ENCODE data around the gene CDK11B.
A peak's percentile ranks its signal among the peaks of the same experiment; 100 is the strongest.
"Not testable (repeated sequence)": the region's sequence is repeated elsewhere in the genome, so short reads cannot be mapped to it uniquely, and the experiment has no call there.

The CDK11B gene

DNA sequence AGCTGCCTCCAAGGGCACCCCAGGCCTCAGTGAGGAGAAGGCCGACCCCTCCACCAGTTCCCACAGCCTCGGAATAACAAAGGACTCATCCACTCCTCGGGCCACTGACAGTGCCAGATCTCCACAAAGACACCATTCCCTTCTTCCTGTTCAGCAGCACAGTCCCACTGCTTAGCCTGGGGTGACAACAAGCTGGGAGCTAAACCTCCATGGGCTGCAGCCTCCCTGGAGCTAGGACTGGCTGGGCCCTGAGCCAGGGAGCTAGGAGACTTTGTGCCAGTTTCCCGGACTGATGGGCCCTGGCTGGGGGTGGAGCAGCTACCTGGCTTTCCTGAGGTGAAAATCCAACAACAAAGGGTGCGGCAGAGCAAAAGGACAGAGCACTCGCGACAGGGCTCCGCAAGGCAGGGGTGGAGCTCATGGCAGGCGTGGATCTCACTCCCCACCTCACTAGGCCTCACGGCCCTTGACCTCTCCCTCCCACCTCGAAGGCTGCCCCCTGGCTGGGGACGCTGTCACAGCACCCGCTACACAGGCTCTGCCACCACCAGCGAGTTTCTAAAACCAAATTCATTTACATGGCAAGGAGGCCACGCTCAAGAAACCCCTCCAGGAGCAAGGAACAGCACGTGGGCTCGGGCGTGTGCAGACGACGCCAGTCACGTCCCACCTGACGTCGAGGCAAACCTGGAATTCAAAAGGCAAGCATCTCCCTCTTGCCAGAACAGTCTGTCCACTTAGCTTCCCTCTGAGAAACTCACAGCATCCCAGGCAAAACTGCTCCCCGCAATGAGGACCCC lies 20.0 kb upstream of the CDK11B start:
- H3K9ac ChIP-seq (ENCODE audit: low read length) = peak overlapping the region; percentile 55
- no peaks in the 10 kb centered on the region for H3K9me3 ChIP-seq (ENCODE audit: control insufficient read depth, low read length)
- H3K27me3 ChIP-seq (ENCODE audit: control insufficient read depth, insufficient read depth, low read length) = no peaks in the 10 kb centered on the region
- peak overlapping the region; percentile 15 for H3K4me3 ChIP-seq (ENCODE audit: low read length)
- H3K36me3 ChIP-seq (ENCODE audit: control insufficient read depth, insufficient read depth, low read length) = no peaks in the 10 kb centered on the region
- H3K4me1 ChIP-seq (ENCODE audit: control insufficient read depth, insufficient read depth, low read length) = peaks cover 39% of the 10 kb centered on the region

- H3K27me3 ChIP-seq (ENCODE audit: control insufficient read depth, insufficient read depth, low read length) = no peaks in the 10 kb centered on the region
- H3K4me1 ChIP-seq (ENCODE audit: control insufficient read depth, insufficient read depth, low read length) = peaks cover 31% of the 10 kb centered on the region
- H3K9ac ChIP-seq (ENCODE audit: low read length) = peak overlapping the region; percentile 55
- H3K36me3 ChIP-seq (ENCODE audit: control insufficient read depth, insufficient read depth, low read length) = no peaks in the 10 kb centered on the region
- H3K4me3 ChIP-seq (ENCODE audit: low read length) = peak overlapping the region; percentile 15
- no peaks in the 10 kb centered on the region for H3K9me3 ChIP-seq (ENCODE audit: control insufficient read depth, low read length)
These were observed 19.1 kb upstream of the CDK11B start for GRCh38 chr1:1677718-1678580.

- H3K9me3 ChIP-seq (ENCODE audit: control insufficient read depth, low read length); H3K36me3 ChIP-seq (ENCODE audit: control insufficient read depth, insufficient read depth, low read length); H3K4me3 ChIP-seq (ENCODE audit: low read length); H3K9ac ChIP-seq (ENCODE audit: low read length); H3K27me3 ChIP-seq (ENCODE audit: control insufficient read depth, insufficient read depth, low read length): not testable (repeated sequence)
- H3K4me1 ChIP-seq (ENCODE audit: control insufficient read depth, insufficient read depth, low read length) = peaks cover 30% of the 10 kb centered on the region
These were observed 17.3 kb upstream of the CDK11B start for GRCh38 chr1:1676087-1676486.

DNA sequence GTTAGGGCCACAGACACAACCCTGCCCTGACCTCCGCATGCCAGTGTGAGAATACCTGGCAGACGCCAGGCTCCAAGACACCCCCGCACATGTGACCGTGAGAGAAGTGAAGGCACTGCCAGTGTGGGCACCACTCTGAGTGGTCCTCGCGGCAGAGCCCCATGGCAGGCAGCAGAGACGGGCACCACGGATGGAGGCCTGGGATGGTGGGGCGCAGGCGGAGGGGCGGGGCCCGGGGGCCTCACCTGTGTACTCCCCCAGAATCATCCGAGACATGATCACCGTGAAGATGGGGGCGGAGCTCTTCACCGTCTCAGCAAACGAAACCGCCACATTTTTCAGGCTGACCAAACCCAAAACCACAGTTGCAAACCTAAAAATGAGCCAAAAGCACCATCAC lies 16.4 kb upstream of the CDK11B start:
- H3K4me3 ChIP-seq (ENCODE audit: low read length); H3K36me3 ChIP-seq (ENCODE audit: control insufficient read depth, insufficient read depth, low read length); H3K9ac ChIP-seq (ENCODE audit: low read length); H3K27me3 ChIP-seq (ENCODE audit: control insufficient read depth, insufficient read depth, low read length); H3K9me3 ChIP-seq (ENCODE audit: control insufficient read depth, low read length): not testable (repeated sequence)
- H3K4me1 ChIP-seq (ENCODE audit: control insufficient read depth, insufficient read depth, low read length) = peaks cover 22% of the 10 kb centered on the region

GRCh38 chr1:1674806-1675205 lies 16.0 kb upstream of the CDK11B start:
- not testable (repeated sequence) for H3K4me3 ChIP-seq (ENCODE audit: low read length); H3K9me3 ChIP-seq (ENCODE audit: control insufficient read depth, low read length); H3K27me3 ChIP-seq (ENCODE audit: control insufficient read depth, insufficient read depth, low read length); H3K36me3 ChIP-seq (ENCODE audit: control insufficient read depth, insufficient read depth, low read length); H3K9ac ChIP-seq (ENCODE audit: low read length)
- peaks cover 19% of the 10 kb centered on the region for H3K4me1 ChIP-seq (ENCODE audit: control insufficient read depth, insufficient read depth, low read length)

- no peaks in the 10 kb centered on the region for H3K4me1 ChIP-seq (ENCODE audit: control insufficient read depth, insufficient read depth, low read length)
- no peak overlapping the region for H3K4me3 ChIP-seq (ENCODE audit: low read length)
- H3K27me3 ChIP-seq (ENCODE audit: control insufficient read depth, insufficient read depth, low read length) = no peaks in the 10 kb centered on the region
- no peak overlapping the region for H3K9ac ChIP-seq (ENCODE audit: low read length)
- no peaks in the 10 kb centered on the region for H3K36me3 ChIP-seq (ENCODE audit: control insufficient read depth, insufficient read depth, low read length)
- no peaks in the 10 kb centered on the region for H3K9me3 ChIP-seq (ENCODE audit: control insufficient read depth, low read length)
These were observed 13.6 kb upstream of the CDK11B start for GRCh38 chr1:1672181-1672965.

DNA sequence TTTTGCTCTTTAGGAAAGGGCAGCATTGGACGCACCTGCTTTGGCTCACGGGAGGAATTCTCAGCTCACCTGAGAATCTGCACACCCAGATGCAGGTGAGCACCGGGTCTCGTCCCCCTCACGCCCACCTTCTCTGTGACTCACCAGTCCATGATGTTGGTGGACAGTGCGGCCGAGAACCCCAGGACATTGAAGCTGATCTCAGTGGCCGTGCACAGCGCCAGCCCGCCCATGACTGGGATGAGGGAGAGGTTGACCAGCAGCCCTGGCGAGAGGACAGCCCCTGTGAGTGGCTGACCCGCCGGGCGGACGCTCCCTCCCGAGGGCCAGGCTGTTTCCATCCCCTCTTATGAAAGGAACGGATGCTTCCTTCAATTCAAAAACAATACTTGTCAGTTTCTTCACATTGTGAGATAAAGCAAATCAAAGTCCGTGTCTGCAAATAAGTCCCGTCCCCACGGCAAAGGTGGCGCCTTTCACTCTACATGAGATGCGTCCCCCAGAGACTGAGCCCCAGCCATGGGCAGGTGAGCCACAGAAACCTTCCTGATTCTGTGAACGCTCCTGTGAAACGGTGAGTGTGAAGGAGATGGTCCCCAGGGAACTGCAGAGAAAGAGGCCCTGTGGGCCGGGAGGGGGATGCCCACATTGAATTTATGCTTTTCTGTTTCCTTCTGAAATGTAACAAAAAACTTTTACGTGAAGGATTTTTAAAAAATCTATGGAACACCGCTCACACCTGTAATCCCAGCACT lies 12.7 kb upstream of the CDK11B start:
- no peak overlapping the region for H3K9ac ChIP-seq (ENCODE audit: low read length)
- no peaks in the 10 kb centered on the region for H3K27me3 ChIP-seq (ENCODE audit: control insufficient read depth, insufficient read depth, low read length)
- no peaks in the 10 kb centered on the region for H3K36me3 ChIP-seq (ENCODE audit: control insufficient read depth, insufficient read depth, low read length)
- H3K9me3 ChIP-seq (ENCODE audit: control insufficient read depth, low read length) = no peaks in the 10 kb centered on the region
- H3K4me1 ChIP-seq (ENCODE audit: control insufficient read depth, insufficient read depth, low read length) = no peaks in the 10 kb centered on the region
- no peak overlapping the region for H3K4me3 ChIP-seq (ENCODE audit: low read length)

GRCh38 chr1:1670866-1671265 lies 12.1 kb upstream of the CDK11B start:
- H3K9ac ChIP-seq (ENCODE audit: low read length) = no peak overlapping the region
- H3K4me3 ChIP-seq (ENCODE audit: low read length) = no peak overlapping the region
- H3K4me1 ChIP-seq (ENCODE audit: control insufficient read depth, insufficient read depth, low read length) = no peaks in the 10 kb centered on the region
- no peaks in the 10 kb centered on the region for H3K9me3 ChIP-seq (ENCODE audit: control insufficient read depth, low read length)
- H3K36me3 ChIP-seq (ENCODE audit: control insufficient read depth, insufficient read depth, low read length) = peaks cover 4% of the 10 kb centered on the region
- no peaks in the 10 kb centered on the region for H3K27me3 ChIP-seq (ENCODE audit: control insufficient read depth, insufficient read depth, low read length)

GRCh38 chr1:1669468-1670440 lies 10.9 kb upstream of the CDK11B start:
- H3K36me3 ChIP-seq (ENCODE audit: control insufficient read depth, insufficient read depth, low read length) = peaks cover 9% of the 10 kb centered on the region
- H3K9ac ChIP-seq (ENCODE audit: low read length) = no peak overlapping the region
- no peaks in the 10 kb centered on the region for H3K27me3 ChIP-seq (ENCODE audit: control insufficient read depth, insufficient read depth, low read length)
- H3K9me3 ChIP-seq (ENCODE audit: control insufficient read depth, low read length) = no peaks in the 10 kb centered on the region
- H3K4me3 ChIP-seq (ENCODE audit: low read length) = no peak overlapping the region
- H3K4me1 ChIP-seq (ENCODE audit: control insufficient read depth, insufficient read depth, low read length) = no peaks in the 10 kb centered on the region

- Histone ChIP-seq H3K27me3 (ENCODE audit: control insufficient read depth, insufficient read depth, low read length) (no peaks in the 10 kb centered on the region), H3K9me3 (ENCODE audit: control insufficient read depth, low read length) (no peaks in the 10 kb centered on the region), H3K36me3 (ENCODE audit: control insufficient read depth, insufficient read depth, low read length) (peaks cover 9% of the 10 kb centered on the region), H3K9ac (ENCODE audit: low read length) (no peak overlapping the region), H3K4me3 (ENCODE audit: low read length) (no peak overlapping the region), H3K4me1 (ENCODE audit: control insufficient read depth, insufficient read depth, low read length) (peaks cover 9% of the 10 kb centered on the region)
These were observed 7.7 kb upstream of the CDK11B start for GRCh38 chr1:1666526-1666925.
